HG03354 (cell line): ENCODE data around the gene ZDHHC1.

ENCODE experiments used
- ATAC-seq: cut with Tn5 transposase; IDR thresholded peaks from one replicate; pipeline ENCODE4 v1.9.1; 2021; ENCODE audit warnings: mild to moderate bottlenecking; ENCODE audit not compliant: unreplicated experiment, poor library complexity, severe bottlenecking

ZDHHC1 gene

DNA sequence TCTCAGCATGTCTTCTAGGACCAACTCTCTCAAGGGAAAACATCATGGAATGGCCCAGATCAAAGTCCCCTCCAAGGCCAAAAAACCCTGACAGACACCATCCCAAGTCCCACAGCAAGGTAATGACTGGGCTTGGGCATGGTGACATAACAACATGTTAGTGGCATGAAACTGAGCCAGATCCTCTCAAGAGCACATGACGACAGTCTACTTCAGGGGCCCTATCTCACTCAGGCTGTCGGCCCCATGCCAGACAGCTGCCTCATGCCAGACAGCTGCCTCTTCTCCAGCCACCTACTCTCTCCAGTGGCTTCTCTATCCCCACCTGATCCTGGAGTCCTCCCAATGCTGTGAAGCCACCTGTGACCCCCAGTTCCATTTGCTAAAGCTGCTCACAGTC is 33.1 kb upstream of the ZDHHC1 start:
- no peak for ATAC-seq

DNA sequence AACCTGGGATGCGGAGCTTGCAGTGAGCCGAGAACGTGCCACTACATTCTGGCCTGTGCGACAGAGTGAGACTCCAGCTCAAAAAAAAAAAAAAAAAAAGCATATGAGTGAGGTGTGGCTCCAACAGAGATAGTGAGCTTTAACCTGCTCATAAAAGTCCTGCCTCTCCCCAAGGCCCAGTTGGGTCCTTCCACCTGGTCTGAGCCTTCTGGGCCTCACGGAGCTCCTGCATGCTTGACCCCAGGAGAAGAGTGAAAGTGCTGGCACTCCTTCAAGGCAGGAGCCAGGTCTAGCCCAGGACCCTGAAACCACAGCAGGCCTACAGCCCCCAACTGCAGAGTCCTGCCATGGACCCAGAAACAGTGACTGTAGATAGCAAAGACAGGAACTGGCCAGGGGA is 32.3 kb upstream of the ZDHHC1 start:
- ATAC-seq, result no peak

DNA sequence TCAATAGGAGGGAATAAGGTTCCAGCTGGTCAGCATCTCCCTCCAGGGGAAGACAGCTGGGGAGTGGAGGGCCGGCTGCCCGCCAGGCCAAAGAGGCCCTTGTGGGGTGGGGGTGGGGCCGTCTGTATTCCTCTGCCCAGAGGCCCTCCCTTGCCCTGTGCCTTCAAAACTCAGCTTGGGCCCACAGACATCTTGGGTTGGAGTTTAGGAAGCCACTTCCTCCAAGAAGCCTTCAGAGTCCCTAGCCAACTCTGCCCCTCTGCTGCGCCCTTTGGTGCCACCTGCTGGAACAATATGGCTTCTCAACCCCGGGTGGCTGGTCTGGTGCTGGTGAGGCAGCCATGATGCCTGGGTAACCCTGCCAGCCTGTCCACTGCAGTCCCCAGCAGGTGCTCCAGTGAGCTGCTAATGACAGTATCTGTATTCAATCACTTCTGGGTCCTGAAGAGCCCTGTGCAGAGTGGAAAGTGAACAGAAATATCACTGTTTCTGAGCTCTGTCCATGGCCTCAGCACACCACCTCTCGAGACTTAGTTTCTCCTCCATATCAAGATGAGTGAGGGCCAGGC is 31.3 kb upstream of the ZDHHC1 start:
- no peak for ATAC-seq

DNA sequence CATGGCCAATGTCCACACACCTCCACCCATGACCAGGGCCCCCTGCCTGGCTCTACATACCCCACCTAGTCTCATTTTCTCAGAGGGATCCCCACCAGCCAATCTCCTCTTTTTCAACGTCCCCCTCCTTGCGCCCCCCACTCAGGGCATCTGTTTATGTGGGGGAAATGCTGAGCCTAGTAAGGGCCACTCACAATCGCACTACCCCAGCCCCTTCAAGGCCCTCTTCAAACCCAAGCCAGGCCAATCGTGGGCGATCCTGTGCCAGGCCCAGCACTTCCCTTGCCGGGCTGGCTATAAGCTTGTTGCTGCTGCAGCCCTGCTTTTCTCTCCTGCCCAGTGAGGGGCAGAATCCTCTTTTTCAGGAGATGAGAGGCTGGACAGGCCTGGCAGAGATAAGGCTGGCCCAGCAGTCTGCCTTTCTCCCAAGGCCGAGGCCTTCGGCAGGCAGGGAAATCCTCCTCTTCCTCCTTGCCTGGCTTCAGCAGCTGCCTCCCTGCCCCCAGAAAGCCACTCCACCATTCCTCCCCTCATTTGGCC is 30.8 kb upstream of the ZDHHC1 start:
- no peak for ATAC-seq

DNA sequence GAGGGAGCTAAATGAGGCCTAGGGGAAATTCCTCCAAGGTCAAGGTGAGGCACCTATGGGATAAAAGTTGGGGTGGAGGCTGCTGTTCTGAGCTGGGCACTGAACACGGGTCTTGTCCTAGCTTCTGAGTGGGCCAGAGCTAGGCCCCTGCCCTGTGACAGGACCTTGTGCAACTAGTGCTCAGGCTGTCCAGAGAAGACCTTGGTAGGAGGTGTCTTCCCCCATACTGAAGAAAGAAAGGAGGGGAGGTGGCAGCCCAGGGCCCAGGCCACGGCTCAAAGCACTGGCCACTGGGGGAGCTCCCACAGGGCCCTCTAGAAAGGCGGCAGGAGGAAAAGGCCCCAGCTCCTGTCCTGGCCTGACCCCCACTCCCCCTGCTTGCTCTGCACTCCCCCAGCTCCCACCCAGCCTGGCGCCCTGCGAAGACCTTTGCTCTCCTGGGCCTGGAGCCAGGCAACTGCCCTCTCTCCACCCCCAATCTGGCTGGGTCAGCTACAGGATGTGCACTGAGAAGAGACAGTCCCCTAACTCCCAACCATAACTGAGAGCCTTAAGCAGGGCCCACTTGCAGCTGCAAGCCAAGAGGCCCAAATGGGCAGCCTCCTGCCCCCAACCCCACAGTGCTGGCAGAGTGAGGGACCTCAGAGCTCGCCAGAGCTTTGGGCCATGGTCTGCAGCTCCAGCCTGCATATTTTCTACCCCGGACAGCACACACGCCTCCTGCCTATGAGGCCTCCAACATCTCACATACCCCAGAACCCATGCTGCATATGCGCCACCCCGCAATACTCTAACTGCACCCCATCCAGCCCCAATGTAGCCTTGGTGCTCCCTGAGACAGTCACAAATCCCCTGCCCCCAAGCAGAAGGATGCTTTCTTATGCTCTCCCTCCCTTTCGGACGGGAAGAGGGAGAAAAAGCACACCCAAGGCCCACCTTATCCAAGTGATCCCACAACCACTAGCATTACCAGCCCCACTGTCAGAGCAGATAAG is 29.9 kb upstream of the ZDHHC1 start:
- ATAC-seq, result no peak

DNA sequence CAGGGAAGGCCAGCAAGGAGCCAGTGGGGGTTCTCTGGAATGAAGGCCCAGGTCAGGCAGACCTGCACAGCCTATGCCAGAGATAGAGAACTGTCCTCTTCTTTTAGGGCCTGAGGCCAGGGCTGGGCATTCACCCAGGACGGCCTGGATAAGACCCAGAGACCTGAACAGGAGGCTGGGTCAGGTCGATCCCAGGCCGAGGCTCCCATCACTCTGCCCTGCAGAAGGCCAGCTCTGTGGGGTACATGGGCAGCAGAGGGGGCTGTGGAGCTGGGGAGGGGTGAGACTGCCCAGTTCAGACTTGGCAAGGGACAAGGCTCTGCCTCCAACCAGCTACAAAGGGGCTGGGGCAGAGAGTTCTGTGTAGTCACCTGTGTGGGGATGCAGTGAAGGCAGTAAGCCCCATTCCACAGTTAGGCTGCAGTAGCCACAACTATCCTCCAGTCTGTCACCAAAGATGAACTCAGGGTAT is 29.2 kb upstream of the ZDHHC1 start:
- no peak for ATAC-seq

DNA sequence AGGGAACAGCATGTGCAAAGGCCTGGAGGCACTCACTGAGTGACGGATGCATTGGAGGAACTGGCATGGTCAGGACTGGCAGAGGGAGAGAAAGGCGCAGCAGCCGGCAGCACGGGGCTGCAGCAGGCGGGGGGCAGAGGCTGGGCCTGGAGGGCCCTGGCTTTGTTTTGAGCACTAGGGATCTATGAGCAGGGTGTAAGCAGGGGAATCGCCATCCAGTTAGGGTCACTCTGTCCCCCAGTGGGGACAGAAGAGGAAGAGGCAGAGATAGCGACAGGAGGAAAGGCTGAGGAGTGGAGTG is 28.8 kb upstream of the ZDHHC1 start:
- ATAC-seq, result no peak

DNA sequence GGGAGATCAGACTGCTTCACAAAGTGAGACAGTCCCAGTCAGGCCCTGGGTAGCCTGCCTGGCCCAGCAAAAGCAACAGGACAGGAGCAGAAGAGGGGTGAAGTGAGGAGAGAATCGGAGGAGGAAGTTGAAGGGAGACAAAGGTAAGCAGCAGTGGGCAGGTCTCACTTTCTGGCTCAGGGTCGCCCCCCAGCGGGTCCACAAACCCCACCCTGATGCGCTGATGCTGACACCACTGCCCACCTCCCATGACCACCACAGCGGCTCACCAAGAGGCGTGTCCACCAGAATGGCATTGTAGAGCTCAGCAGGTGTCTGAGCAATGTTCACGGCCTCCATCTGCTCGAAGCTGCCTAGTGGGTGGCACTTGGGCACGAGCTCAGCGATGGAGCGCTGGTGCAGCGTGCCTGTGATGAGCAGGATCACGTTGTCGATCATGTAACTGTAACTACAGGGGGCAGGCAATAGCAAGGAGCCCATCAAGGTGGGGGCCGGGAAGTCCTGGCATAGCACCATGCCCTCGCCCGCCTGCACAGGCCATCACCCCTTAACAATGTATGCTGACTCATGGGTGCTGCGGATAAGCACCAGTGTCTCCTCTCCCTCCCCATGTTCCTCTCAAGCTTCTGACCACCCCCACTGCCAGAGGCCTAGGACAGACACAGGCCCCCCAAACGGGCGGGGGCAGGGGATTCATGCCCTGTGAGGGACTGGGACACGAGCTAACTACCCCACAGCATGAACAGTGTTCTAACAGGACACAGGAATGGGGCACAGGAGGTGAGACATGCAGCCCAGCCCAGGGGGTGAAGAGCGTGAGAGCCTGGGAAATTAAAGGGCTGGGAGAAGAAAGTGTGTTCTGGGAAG is 28.2 kb upstream of the ZDHHC1 start:
- ATAC-seq, result no peak

DNA sequence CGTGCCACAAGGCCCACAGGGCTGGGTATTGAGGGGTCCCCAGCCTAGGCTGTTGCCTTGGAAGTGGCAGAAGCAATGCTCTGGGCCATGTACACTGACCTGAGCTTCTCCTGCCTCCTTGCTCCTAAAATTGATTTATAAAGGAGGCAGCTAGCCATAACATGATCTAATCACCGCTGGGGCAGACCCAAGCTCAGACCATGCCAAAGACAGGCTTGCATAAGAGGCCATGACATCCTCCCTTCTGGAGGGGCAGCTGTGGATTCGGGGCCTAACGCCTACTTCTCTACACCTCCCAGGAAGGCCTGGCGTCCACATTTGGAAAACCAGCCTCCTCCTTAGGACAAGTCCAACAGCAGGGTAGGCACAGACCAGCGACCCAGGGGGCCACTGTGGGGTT is 27.0 kb upstream of the ZDHHC1 start:
- ATAC-seq, result no peak

DNA sequence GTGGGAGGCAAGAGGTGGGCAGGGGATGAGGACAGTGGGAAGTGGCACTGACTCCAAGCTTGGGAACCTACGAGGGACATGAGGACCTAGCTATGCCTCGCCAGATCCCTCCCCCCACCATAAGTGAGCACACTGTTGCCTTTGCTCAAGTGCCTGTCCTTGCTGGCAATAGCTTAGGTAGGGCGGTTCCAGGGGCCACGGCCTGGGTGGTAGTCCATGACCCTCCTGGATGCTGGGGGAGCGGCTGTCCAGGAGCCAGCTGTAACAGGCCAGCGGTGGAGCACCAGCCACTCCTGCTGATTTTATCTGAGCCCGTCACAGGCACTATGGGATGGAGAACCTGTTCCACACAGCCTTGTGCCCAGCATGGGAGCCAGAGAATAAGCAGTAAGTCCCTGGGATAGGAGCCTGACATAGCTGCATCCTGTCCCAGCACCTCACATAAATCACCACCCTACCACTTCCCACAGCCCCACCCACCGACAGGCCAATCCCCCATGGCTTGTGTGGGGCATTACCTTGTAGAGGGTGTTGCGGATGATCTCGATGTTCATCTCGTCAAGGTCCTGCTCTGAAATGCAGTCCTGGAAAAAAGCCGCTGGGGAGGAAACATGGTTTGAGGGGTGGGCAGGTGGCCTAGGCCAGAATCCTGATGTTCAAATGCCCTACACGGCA is 26.4 kb upstream of the ZDHHC1 start:
- ATAC-seq, result no peak

DNA sequence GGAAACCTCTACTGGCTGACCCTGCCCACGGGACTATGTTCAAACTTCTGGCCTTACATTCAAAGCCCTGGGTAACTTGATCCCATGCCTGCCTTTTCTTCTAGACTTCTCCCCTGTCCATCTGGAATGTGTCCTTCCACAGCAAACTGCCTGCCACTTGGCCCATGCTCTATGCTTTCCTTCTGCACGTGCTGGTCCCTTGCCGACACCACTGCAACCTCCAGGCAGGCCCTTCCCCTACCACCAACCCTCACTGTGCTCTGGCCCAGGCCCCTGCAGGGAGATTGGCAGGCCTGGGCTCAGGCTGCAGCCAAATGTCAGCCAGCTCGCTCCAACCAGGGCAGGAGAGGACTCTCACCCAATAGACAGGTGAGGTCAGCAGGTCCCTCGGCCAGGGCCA is 25.6 kb upstream of the ZDHHC1 start:
- no peak for ATAC-seq

DNA sequence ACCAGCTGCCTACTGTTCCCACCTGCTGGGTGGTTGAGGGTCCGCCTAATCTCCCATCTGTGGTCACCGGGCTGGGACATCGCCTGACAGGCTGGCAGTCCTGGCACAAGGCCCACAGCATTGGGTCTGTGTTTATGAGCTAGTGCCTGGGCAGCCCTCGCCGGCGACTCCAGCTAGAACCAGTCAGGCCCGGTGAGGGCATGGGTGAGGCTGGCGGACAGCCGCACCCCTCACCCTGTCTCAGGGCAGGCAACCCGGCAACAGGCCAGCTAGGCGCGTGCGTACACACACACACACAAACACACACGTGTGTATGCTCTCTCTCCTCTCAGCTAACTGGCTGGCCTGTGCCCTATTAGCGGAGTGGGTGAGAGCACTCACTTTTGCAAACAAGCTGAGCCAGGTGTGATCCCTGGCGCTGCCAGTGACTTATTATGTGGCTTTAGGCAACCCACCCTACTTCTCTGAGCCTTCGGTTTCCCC is 25.0 kb upstream of the ZDHHC1 start:
- ATAC-seq, result no peak

DNA sequence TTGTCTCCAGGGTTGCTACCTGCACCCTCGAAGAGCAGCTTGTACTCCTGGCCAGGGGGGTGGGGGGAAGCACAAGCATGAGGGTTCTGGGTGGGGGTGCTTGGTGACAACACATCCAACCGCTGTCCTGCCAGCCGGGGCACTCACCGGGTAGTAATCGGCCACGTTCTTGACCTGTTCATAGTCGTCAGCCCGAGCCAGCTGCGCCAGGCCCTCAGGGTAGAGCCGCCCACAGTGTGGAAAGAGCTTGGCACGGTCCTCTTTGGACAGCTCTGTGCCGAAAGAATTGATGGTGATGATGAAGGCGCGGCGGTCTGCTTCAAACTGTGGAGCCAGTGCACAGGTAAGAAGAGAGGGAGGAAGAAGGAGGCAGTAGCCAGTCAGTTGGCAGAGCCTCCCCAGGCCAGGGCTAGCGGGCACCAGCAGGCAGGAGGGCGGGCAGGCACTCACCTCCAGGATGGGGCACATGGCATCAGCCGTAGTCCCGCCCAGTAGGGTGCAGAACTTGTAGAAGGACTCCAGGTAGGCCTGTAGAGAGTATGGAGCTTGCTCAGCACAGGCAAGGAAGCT is 22.6 kb upstream of the ZDHHC1 start:
- ATAC-seq, result no peak

DNA sequence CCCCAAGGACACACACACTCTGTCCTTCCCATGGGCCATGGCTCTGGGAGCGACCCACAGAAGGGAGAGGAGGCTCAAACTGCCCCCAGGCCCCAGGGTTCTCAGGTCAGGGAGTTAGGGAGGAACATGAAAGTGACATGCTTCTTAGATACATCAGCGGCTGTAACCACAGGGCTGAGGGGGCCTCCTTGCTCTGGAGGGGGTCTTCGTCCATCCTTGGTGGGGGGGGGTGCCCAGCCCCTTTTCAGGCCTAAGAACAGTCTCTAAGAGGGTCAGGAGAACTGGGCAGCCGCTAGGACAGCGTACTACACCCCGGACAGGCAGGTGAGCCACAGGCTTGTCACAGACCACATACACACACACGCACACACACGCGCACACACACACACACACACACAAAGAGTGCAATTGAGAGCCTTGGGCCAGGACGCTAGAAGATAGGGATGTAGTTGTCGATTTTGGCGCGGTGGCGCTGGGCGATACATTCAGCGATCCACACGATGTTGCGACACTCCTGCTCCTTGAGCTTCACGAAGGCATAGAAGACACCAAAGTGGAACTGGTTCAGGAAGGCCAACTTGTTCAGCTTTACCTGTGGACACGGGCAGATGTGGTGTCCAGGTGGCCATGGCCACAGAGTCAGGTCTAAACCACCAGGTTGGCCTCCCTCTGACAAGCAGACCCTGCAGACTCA is 22.0 kb upstream of the ZDHHC1 start:
- ATAC-seq, result no peak

DNA sequence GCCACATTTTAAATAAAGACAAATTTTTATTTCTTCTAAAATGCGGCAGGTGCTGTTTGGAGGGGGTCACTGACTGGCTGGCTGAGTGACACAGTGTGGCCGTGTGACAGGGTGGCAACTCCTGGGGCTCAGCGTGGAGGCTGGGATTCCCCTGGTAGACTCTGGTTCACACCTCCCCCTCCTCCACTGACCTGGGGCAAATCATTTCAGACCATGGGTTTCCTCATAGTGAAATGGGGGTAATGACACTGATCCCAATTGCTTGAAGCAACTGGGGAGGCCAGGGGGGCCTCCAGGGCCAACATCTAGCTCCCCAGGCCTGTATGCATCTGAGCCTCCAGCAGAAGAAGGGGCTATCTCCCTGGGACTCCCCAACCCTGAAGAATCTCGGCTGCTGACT is 21.2 kb upstream of the ZDHHC1 start:
- ATAC-seq, result no peak

DNA sequence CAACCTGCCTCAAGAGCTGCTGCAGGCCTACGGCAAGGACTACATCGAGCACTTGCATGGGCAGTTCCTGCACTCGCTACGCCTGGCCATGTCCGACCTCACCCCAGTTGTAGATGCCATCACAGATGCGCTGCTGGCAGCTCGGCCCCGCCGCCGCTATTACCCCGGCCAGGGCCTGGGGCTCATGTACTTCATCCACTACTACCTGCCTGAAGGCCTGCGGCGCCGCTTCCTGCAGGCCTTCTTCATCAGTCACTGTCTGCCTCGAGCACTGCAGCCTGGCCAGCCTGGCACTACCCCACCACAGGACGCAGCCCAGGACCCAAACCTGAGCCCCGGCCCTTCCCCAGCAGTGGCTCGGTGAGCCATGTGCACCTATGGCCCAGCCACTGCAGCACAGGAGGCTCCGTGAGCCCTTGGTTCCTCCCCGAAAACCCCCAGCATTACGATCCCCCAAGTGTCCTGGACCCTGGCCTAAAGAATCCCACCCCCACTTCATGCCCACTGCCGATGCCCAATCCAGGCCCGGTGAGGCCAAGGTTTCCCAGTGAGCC is 20.4 kb upstream of the ZDHHC1 start:
- ATAC-seq, result no peak

DNA sequence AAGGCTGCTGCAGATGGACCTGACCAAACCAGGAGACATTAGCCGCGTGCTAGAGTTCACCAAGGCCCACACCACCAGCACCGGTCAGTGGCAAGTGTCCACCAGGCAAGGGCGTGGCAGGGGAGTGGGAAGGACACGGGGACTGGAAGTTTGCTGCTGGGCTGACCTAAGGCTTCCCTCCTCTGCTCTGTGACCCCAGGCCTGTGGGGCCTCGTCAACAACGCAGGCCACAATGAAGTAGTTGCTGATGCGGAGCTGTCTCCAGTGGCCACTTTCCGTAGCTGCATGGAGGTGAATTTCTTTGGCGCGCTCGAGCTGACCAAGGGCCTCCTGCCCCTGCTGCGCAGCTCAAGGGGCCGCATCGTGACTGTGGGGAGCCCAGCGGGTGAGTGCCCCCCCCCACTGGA is 19.5 kb upstream of the ZDHHC1 start:
- ATAC-seq, result no peak

DNA sequence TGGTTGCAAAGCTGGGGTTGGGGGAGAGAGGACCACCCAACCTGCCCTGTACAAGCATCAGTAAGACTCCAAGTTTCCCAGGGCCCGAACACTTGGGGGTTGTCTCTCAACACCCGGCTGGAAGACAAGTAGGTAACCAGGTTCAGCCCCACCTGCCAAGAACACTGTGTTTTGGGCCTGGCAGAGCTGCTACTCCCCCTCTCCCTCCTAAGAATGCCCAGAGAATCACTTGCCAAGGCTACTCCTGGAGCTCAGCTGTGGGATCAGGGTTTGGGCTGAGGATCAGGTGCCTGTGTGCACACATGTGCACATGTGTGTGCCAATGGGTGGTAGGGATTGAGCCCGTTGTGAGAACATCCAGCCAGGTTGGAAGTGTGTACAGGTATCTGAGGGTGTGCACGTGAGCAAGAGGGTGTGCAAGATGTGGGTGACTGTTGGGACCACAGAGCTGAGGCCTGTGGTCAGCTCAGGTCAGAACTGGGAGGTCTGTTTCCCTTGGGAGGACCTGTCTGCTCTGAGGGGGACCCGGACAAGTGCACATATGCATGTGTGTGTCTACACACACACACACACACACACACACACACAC is 16.9 kb upstream of the ZDHHC1 start:
- ATAC-seq, result no peak
